ENCODE results near the gene LDHA. TPM values are rescaled to one million over a fixed set of nuclear protein-coding genes. Genes with fewer than 3 reads are reported as not detected.

LDHA gene
- total and polyA plus RNA-seq, 2 of the 13 experiments (the other 11 are each of a cell fraction or from before 2014, with no cell fraction given): 805 to 1,547 TPM

- TF ChIP-seq ZNF800 (CRISPR knock-in tag; IDR thresholded peaks at IDR 0.05): peak; percentile 85
- TF ChIP-seq FOXC1 (CRISPR knock-in tag; IDR thresholded peaks at IDR 0.05; ENCODE audit: borderline replicate concordance): peak; percentile 98; the same call in 1 of the 2 replicates
- TF ChIP-seq DR1 (CRISPR knock-in tag; IDR thresholded peaks at IDR 0.05): peak; percentile 99
- peak; percentile 84 to 92 for TF ChIP-seq MAFK (conservative IDR thresholded peaks at IDR 0.05 in 1 of 2, IDR thresholded peaks at IDR 0.05 in 1 of 2; ENCODE audit: low read length in 2 of 2)
- TF ChIP-seq RFX5 (IDR thresholded peaks at IDR 0.05; ENCODE audit: low read depth, low read length): peak; percentile 70
- peak; percentile 95 for TF ChIP-seq DNMT3B (CRISPR knock-in tag; conservative IDR thresholded peaks at IDR 0.05)
- TF ChIP-seq AFF4 (CRISPR knock-in tag; IDR thresholded peaks at IDR 0.05): peak; percentile 73; the same call in 1 of the 2 replicates
- no peak for TF ChIP-seq ZNF7 (CRISPR knock-in tag; IDR thresholded peaks at IDR 0.05)
- TF ChIP-seq NFRKB (IDR thresholded peaks at IDR 0.05): no peak
- peak; percentile 79 for TF ChIP-seq PAXIP1 (CRISPR knock-in tag; conservative IDR thresholded peaks at IDR 0.05)
- peak; percentile 88 for TF ChIP-seq PBX3 (CRISPR knock-in tag; IDR thresholded peaks at IDR 0.05; ENCODE audit: borderline replicate concordance)
- TF ChIP-seq ZSCAN12 (CRISPR knock-in tag; IDR thresholded peaks at IDR 0.05): peak; percentile 98
- peak; percentile 94 for TF ChIP-seq MNT (IDR thresholded peaks at IDR 0.05)
- TF ChIP-seq ZNF580 (CRISPR knock-in tag; IDR thresholded peaks at IDR 0.05; ENCODE audit: borderline replicate concordance, low read depth): peak; percentile 99
- peak; percentile 98 for TF ChIP-seq ZNF605 (CRISPR knock-in tag; IDR thresholded peaks at IDR 0.05)
- TF ChIP-seq ZNF547 (CRISPR knock-in tag; IDR thresholded peaks at IDR 0.05): peak; percentile 98
- peak; percentile 95 for TF ChIP-seq ZNF138 (CRISPR knock-in tag; IDR thresholded peaks at IDR 0.05; ENCODE audit: low read depth)
These were observed at the start of gene LDHA (continued) for GRCh38 chr11:18394275-18394927.
